B cell (primary cell): ENCODE measurements around the gene BRSK2.

Experiments
- EZH2 ChIP-seq: IDR thresholded peaks from 2 replicates; pipeline ENCODE4 v1.6.1; 2012; ENCODE audit warnings: borderline replicate concordance, low read depth, mild to moderate bottlenecking, moderate library complexity, low read length; ENCODE audit not compliant: insufficient read depth, poor library complexity, severe bottlenecking
- TF ChIP-seq, protein P1 (sequence below): fragments of 200-600 bp; IDR thresholded peaks from one replicate; pipeline ENCODE4 v1.8.0; 2022; ENCODE audit warnings: antibody characterized with exemption, mild to moderate bottlenecking

DNA sequence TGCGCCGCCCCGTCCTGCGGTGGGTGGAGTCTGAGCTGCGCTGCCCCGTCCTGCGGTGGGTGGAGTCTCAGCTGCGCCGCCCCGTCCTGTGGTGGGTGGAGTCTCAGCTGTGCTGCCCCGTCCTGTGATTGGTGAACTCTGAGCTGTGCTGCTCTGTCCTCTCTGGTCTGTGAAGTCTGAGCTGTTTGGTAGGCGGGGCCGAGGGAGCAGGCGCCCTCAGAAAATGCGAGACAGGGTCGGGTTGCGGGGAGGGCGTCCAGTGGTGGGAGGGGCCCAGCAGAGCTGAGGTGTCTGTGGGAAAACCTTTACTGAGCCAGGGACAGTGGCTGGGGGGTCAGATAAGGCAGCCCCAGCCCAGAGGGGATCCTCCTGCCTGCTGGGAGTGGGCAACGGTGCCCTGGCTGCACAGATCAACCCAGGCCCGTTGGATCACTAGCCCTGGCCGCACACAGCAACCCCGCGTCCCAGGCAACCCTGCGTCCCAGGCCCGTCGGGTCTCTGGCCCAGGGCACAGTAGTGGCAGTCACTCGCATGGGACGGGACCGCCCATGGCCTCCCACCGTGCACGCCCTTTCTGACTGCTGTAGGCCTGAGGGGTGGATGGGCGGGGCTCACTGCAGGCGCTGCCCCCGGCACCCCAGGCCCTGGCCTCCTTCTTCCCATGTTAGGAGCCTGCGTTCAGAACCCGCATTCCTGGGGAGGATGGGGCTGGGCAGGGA, 22.8 kb downstream of the BRSK2 start:
- TF ChIP-seq, protein P1, sequence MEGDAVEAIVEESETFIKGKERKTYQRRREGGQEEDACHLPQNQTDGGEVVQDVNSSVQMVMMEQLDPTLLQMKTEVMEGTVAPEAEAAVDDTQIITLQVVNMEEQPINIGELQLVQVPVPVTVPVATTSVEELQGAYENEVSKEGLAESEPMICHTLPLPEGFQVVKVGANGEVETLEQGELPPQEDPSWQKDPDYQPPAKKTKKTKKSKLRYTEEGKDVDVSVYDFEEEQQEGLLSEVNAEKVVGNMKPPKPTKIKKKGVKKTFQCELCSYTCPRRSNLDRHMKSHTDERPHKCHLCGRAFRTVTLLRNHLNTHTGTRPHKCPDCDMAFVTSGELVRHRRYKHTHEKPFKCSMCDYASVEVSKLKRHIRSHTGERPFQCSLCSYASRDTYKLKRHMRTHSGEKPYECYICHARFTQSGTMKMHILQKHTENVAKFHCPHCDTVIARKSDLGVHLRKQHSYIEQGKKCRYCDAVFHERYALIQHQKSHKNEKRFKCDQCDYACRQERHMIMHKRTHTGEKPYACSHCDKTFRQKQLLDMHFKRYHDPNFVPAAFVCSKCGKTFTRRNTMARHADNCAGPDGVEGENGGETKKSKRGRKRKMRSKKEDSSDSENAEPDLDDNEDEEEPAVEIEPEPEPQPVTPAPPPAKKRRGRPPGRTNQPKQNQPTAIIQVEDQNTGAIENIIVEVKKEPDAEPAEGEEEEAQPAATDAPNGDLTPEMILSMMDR, result no peak
- no peak for TF ChIP-seq EZH2
